Bronchial epithelial cell (primary cell): ENCODE measurements around the gene PREP. TPM values are rescaled to one million over a fixed set of nuclear protein-coding genes. Genes with fewer than 3 reads are reported as not detected.

Experiments used
- DNase-seq: peaks from one replicate; pipeline ENCODE4 v3.0.0-alpha.2; 2010; ENCODE audit warnings: low read depth
- FAIRE-seq: peaks from 2 replicates; lab custom pipeline; 2011; peaks lifted over from hg19 to GRCh38; lab: Jason Lieb, UNC
- H3K27me3 ChIP-seq: 2 replicates; pipeline ENCODE4 v1.5.1; 2011; ENCODE audit warnings: low read length; ENCODE audit not compliant: control insufficient read depth, insufficient read depth
- H3K36me3 ChIP-seq: 2 replicates; pipeline ENCODE4 v1.5.1; 2011; ENCODE audit warnings: low read length; ENCODE audit not compliant: control insufficient read depth, insufficient read depth
- H3K4me3 ChIP-seq: 2 replicates; pipeline ENCODE4 v1.5.1; 2011; ENCODE audit warnings: mild to moderate bottlenecking, low read depth, low read length, control low read depth
- CTCF ChIP-seq: IDR thresholded peaks from 2 replicates; pipeline ENCODE4 v1.5.1; 2011; ENCODE audit warnings: mild to moderate bottlenecking, moderate library complexity, low read length, control low read depth, inconsistent platforms; ENCODE audit not compliant: insufficient read depth, severe bottlenecking
- total RNA-seq: library from RNA; depleted of rRNA; stranded (reverse); fragments of >200 nt; gene quantifications from 2 replicates; pipeline ENCODE4 v1.2.1, GENCODE V29; 2014

PREP gene
- total RNA-seq, 1 donor from 2014 or later = 30.5 TPM

- no peaks in the 10 kb centered on the region for H3K36me3 ChIP-seq
- no peak overlapping the region for H3K4me3 ChIP-seq
- DNase-seq (peak; percentile 23), FAIRE-seq (no peak)
- TF ChIP-seq CTCF = no peak
- no peaks in the 10 kb centered on the region for H3K27me3 ChIP-seq
These were observed 39.5 kb upstream of the PREP start for GRCh38 chr6:105442369-105442768.

GRCh38 chr6:105437236-105437635 is 34.4 kb upstream of the PREP start:
- no peak for FAIRE-seq
- no peaks in the 10 kb centered on the region for H3K27me3 ChIP-seq
- TF ChIP-seq CTCF = no peak
- no peak overlapping the region for H3K4me3 ChIP-seq
- DNase-seq = no peak
- no peaks in the 10 kb centered on the region for H3K36me3 ChIP-seq

GRCh38 chr6:105433723-105434122 is 30.8 kb upstream of the PREP start:
- Histone ChIP-seq H3K27me3 (no peaks in the 10 kb centered on the region), H3K4me3 (no peak overlapping the region), H3K36me3 (no peaks in the 10 kb centered on the region)
- DNase-seq = peak; percentile 18
- TF ChIP-seq CTCF = no peak
- no peak for FAIRE-seq

- DNase-seq (peak; percentile 88), FAIRE-seq (no peak)
- no peak for TF ChIP-seq CTCF
- H3K36me3 ChIP-seq = no peaks in the 10 kb centered on the region
- H3K27me3 ChIP-seq = no peaks in the 10 kb centered on the region
- H3K4me3 ChIP-seq = no peak overlapping the region
These were observed 29.9 kb upstream of the PREP start for GRCh38 chr6:105432797-105433196.

GRCh38 chr6:105431226-105431625 is 28.3 kb upstream of the PREP start:
- FAIRE-seq (no peak), DNase-seq (peak; percentile 66)
- no peaks in the 10 kb centered on the region for H3K27me3 ChIP-seq

More at GRCh38 chr6:105431226-105431625, 28.3 kb upstream of the PREP start:
- Histone ChIP-seq H3K36me3 (no peaks in the 10 kb centered on the region), H3K4me3 (no peak overlapping the region)
- TF ChIP-seq CTCF = peak; percentile 29
